Mononuclear cell (primary cell): ENCODE measurements around the gene SLC35F3. TPM values are rescaled to one million over a fixed set of nuclear protein-coding genes. Genes with fewer than 3 reads are reported as not detected.

Experiments used
- H3K27me3 ChIP-seq: 2 replicates; pipeline ENCODE4 v1.6.0; 2011; ENCODE audit warnings: low read length, control low read depth; ENCODE audit not compliant: insufficient read depth
- H3K4me1 ChIP-seq: 2 replicates; pipeline ENCODE4 v1.5.1; 2011; ENCODE audit warnings: mild to moderate bottlenecking, low read length, control low read depth; ENCODE audit not compliant: insufficient read depth
- H3K4me3 ChIP-seq: 2 replicates; pipeline ENCODE4 v1.5.1; 2011; ENCODE audit warnings: mild to moderate bottlenecking, low read length, moderate library complexity
- H3K9me3 ChIP-seq: 2 replicates; pipeline ENCODE4 v1.5.1; 2011; ENCODE audit warnings: low read depth, mild to moderate bottlenecking, control low read depth, low read length
- total RNA-seq: library from RNA; depleted of rRNA; stranded (reverse); fragments of >200 nt; gene quantifications from one replicate; pipeline ENCODE4 v1.2.3, GENCODE V29; 2012

SLC35F3 gene
- total RNA-seq, 1 donor = not detected

GRCh38 chr1:233938476-233938875 is 34.0 kb downstream of the SLC35F3 start:
- Histone ChIP-seq H3K27me3 (no peaks in the 10 kb centered on the region), H3K4me3 (no peak overlapping the region), H3K4me1 (no peaks in the 10 kb centered on the region), H3K9me3 (no peaks in the 10 kb centered on the region)

GRCh38 chr1:233939451-233939850 is 35.0 kb downstream of the SLC35F3 start:
- Histone ChIP-seq H3K4me3 (no peak overlapping the region), H3K4me1 (no peaks in the 10 kb centered on the region), H3K9me3 (no peaks in the 10 kb centered on the region), H3K27me3 (no peaks in the 10 kb centered on the region)

- H3K4me1 ChIP-seq = no peaks in the 10 kb centered on the region
- H3K9me3 ChIP-seq = no peaks in the 10 kb centered on the region
- no peak overlapping the region for H3K4me3 ChIP-seq
- H3K27me3 ChIP-seq = no peaks in the 10 kb centered on the region
These were observed 36.4 kb downstream of the SLC35F3 start for GRCh38 chr1:233940908-233941307.

DNA sequence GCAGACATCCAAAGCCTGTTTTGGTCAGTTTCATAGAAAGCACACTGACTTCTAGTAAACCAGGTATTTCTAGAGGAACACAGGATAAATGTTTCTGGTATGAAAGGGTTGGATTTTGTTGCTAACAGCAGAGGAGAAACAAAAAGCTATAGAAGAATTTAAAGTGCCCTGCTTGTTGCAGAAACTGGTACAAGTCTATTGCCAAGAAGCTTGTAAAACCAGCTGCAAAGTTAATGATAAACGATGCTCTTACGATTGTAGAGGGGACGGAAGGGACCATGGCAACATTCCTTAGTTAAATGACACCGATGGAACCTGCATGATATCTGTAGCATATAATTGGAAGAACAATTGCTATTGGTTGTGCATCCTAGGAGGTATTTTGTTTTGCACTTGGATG is 40.1 kb downstream of the SLC35F3 start:
- no peaks in the 10 kb centered on the region for H3K9me3 ChIP-seq
- no peaks in the 10 kb centered on the region for H3K27me3 ChIP-seq
- no peak overlapping the region for H3K4me3 ChIP-seq

GRCh38 chr1:233945573-233945972 is 41.1 kb downstream of the SLC35F3 start:
- Histone ChIP-seq H3K27me3 (no peaks in the 10 kb centered on the region), H3K4me1 (no peaks in the 10 kb centered on the region), H3K9me3 (no peaks in the 10 kb centered on the region), H3K4me3 (no peak overlapping the region)

More for the DNA sequence above, 40.1 kb downstream of the SLC35F3 start:
- H3K4me1 ChIP-seq = no peaks in the 10 kb centered on the region

DNA sequence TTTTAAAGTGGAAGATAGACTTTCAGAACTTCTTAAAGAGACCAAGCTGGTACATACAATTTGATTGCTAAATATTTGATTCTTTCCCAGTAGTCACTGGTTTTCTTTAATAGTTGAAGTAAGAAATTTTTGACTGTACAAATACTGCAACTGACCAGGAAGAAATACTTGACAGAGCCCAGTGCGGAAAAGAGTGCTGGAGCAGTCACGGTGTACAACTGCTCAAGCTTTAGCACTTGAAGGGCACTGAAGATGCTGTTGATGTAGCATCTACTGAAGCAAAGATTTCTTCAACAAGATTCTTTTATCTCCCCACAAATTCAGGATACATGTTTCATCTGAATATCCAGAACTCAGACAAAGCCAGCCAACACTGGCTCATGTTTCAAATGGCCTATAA is 41.5 kb downstream of the SLC35F3 start:
- H3K4me1 ChIP-seq = no peaks in the 10 kb centered on the region
- H3K4me3 ChIP-seq = no peak overlapping the region
- H3K27me3 ChIP-seq = no peaks in the 10 kb centered on the region

DNA sequence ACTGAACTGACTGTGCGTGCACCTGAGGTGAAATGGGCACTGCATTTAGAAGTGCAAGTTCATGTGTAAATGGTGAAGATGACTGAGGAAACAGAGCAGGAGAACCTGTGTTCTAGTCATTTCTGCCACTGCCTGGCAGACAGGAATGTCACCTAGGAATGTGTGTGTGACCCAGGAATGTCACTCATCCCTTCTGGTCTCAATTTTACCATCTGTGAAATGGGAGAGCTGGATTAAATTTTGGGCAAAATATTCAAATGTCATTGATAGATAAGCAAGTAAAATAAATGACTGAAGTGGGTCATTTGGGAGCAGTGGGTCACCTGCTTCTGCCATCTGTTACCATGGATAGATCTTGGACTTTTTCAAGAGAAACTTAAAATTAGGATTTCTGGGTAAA is 42.2 kb downstream of the SLC35F3 start:
- Histone ChIP-seq H3K4me1 (no peaks in the 10 kb centered on the region), H3K27me3 (no peaks in the 10 kb centered on the region), H3K9me3 (no peaks in the 10 kb centered on the region), H3K4me3 (no peak overlapping the region)

More for the DNA sequence above, 41.5 kb downstream of the SLC35F3 start:
- no peaks in the 10 kb centered on the region for H3K9me3 ChIP-seq

DNA sequence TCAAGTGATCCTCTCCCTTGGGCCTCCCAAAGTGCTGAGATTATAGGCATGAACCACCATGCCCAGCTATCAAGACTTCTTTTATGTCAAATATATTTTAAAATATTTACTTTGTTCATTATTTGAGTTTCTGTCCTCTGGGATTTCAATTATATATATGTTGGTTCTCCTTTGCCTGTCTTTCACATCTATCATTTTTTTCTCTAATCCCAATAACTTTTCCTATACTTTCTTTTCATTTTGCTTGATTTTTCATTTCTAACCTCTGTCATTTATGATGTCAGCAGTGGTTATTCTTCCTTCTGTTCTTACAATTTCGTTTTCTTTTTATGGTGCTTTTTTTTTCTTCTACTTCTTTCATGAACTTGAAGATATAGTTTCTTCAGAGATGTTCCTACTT is 47.3 kb downstream of the SLC35F3 start:
- Histone ChIP-seq H3K27me3 (no peaks in the 10 kb centered on the region), H3K9me3 (no peaks in the 10 kb centered on the region), H3K4me1 (no peaks in the 10 kb centered on the region), H3K4me3 (no peak overlapping the region)

- Histone ChIP-seq H3K9me3 (no peaks in the 10 kb centered on the region), H3K27me3 (no peaks in the 10 kb centered on the region), H3K4me1 (no peaks in the 10 kb centered on the region), H3K4me3 (no peak overlapping the region)
These were observed 53.2 kb downstream of the SLC35F3 start for GRCh38 chr1:233957691-233958090.

DNA sequence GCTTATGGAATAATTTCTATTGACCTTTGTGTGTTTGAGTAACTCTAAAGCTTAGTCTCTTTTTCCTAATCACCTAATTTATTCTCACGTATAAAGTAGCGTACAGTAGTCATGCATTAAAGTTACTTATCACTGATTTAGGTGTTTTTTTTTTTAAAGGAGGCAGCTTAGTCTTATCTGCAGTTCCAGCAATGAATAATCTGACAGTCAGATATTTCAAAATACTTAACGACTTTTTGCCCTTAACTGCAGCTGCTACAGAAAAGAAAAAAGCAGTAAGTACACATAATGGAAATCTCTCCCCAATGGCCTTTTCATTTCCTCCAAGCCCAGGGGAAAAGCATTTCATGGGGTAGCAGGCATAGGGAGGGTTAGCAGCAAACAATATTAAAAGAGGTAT is 54.6 kb downstream of the SLC35F3 start:
- no peaks in the 10 kb centered on the region for H3K27me3 ChIP-seq
- no peaks in the 10 kb centered on the region for H3K9me3 ChIP-seq
- no peaks in the 10 kb centered on the region for H3K4me1 ChIP-seq
- no peak overlapping the region for H3K4me3 ChIP-seq

GRCh38 chr1:233959971-233960370 is 55.5 kb downstream of the SLC35F3 start:
- Histone ChIP-seq H3K4me3 (no peak overlapping the region), H3K9me3 (no peaks in the 10 kb centered on the region), H3K27me3 (no peaks in the 10 kb centered on the region), H3K4me1 (no peaks in the 10 kb centered on the region)

GRCh38 chr1:233960386-233960785 is 55.9 kb downstream of the SLC35F3 start:
- Histone ChIP-seq H3K4me3 (no peak overlapping the region), H3K4me1 (no peaks in the 10 kb centered on the region), H3K27me3 (no peaks in the 10 kb centered on the region), H3K9me3 (no peaks in the 10 kb centered on the region)

DNA sequence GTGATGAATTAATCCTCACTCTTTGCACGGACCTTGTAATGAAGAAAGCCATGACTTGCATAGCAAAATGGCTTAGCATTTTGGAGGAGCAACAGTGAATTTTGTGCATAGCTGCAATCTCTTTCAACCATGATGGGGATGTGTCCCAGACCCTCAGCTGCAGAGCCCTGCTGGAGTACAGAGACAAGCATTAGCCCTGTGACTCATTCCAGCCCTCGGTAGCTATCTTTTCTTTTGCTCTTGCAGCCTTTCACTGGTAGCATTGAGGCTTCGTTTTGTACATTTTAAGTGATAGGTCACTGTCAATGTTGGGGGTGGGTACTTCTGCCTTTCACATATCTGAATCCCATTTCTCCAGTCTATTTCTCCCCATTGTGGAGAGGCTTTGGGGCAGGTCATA is 58.4 kb downstream of the SLC35F3 start:
- no peak overlapping the region for H3K4me3 ChIP-seq
- no peaks in the 10 kb centered on the region for H3K9me3 ChIP-seq
- no peaks in the 10 kb centered on the region for H3K27me3 ChIP-seq
- no peaks in the 10 kb centered on the region for H3K4me1 ChIP-seq

DNA sequence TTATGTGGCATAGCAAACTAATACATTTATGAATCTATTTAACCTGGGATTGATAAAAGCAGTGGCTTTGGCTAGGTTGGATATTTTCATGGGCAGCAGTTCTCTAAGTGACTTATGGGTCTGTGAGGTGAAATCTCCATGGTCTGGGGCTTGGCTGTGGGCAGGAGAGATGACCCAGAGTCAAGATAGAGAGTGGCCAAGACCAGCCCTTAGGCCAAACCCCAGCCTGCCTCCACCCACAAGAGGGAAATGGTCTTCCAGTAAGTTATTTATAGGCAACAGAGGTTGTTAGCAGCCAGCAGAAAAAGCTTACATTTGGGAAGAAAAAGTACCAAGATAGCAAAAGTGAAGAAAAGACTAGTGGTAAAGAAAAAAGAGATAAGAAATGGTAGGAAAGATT is 61.4 kb downstream of the SLC35F3 start:
- Histone ChIP-seq H3K9me3 (no peaks in the 10 kb centered on the region), H3K27me3 (no peaks in the 10 kb centered on the region), H3K4me1 (no peaks in the 10 kb centered on the region), H3K4me3 (no peak overlapping the region)

- H3K4me3 ChIP-seq = no peak overlapping the region
- no peaks in the 10 kb centered on the region for H3K27me3 ChIP-seq
- no peaks in the 10 kb centered on the region for H3K4me1 ChIP-seq
These were observed 67.3 kb downstream of the SLC35F3 start for GRCh38 chr1:233971753-233972152.

DNA sequence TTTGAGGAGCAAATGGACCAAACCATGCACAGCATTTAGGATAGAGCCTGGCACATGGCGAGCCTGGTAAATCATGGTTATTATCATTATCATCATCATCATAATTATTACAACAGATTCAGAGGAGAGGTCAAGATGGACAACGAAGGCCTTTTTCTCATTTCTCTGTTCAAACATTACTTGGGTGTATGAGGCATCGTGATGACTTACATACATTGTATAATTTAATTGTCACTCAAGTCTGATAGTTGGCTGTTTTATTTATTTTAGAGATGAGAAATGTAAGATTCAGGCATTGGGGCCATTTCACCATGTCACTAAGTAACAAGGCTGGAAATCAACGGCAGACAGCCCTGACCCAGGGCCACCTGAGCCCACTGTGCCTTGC is 68.1 kb downstream of the SLC35F3 start:
- H3K27me3 ChIP-seq = no peaks in the 10 kb centered on the region
- H3K4me3 ChIP-seq = no peak overlapping the region
- H3K9me3 ChIP-seq = no peaks in the 10 kb centered on the region
- no peaks in the 10 kb centered on the region for H3K4me1 ChIP-seq

More at GRCh38 chr1:233971753-233972152, 67.3 kb downstream of the SLC35F3 start:
- no peaks in the 10 kb centered on the region for H3K9me3 ChIP-seq
